PC-9 (cell line): Measurements from ENCODE around the gene PLEKHA5. TPM values are rescaled to one million over a fixed set of nuclear protein-coding genes. Genes with fewer than 3 reads are reported as not detected.

ENCODE experiments used
- BruUV-seq: library from RNA; stranded (reverse); fragments of 400-500 nt; replicated peaks from 2 replicates; lab custom pipeline; 2021; lab: Mats Ljungman, UMichigan
- CTCF ChIA-PET: fragments of 300-600 bp; sonication (Branson Sonifier 250); formaldehyde crosslinking; loops from one replicate; lab custom pipeline; 2022; ENCODE audit warnings: antibody characterized with exemption; lab: Charles Lee
- POLR2A ChIA-PET: fragments of 300-600 bp; sonication (Branson Sonifier 250); formaldehyde crosslinking; loops from one replicate; lab custom pipeline; 2022; ENCODE audit warnings: antibody characterized with exemption; ENCODE audit not compliant: unreplicated experiment; lab: Charles Lee
- DNase-seq, 2 experiments: peaks; one replicate each; pipeline versions ENCODE4 v3.0.0 to v3.0.0-alpha.2; 2015 to 2022; ENCODE audit warnings: mixed read lengths in 1 of 2
- H2AFZ ChIP-seq: fragments of 200-600 bp; sonication (generic); 2 replicates; pipeline ENCODE4 v1.8.1; 2017; ENCODE audit warnings: antibody characterized with exemption
- H3F3A ChIP-seq: fragments of 200-600 bp; sonication (generic); 2 replicates; pipeline ENCODE4 v1.8.1; 2017; ENCODE audit warnings: antibody characterized with exemption, mild to moderate bottlenecking, low read depth; ENCODE audit not compliant: insufficient read depth
- H3K27ac ChIP-seq: fragments of 200-600 bp; sonication (generic); 2 replicates; pipeline ENCODE4 v1.6.1; 2016; ENCODE audit warnings: mixed run types
- H3K27me3 ChIP-seq: fragments of 200-600 bp; sonication (generic); 2 replicates; pipeline ENCODE4 v1.6.1; 2016; ENCODE audit warnings: low read depth, mixed run types; ENCODE audit not compliant: insufficient read depth
- H3K36me3 ChIP-seq: fragments of 200-600 bp; sonication (generic); 2 replicates; pipeline ENCODE4 v1.6.1; 2016; ENCODE audit warnings: low read depth, mixed run types
- H3K4me1 ChIP-seq: fragments of 200-600 bp; sonication (generic); replicated peaks from 2 replicates; pipeline ENCODE4 v1.6.1; 2016; ENCODE audit warnings: mixed run types; ENCODE audit not compliant: insufficient read depth
- H3K4me2 ChIP-seq: fragments of 200-600 bp; sonication (generic); 2 replicates; pipeline ENCODE4 v1.6.1; 2017; ENCODE audit warnings: mixed run types
- H3K4me3 ChIP-seq: fragments of 200-600 bp; sonication (generic); 2 replicates; pipeline ENCODE4 v1.6.1; 2016; ENCODE audit warnings: mixed run types
- H3K79me2 ChIP-seq: fragments of 200-600 bp; sonication (generic); 2 replicates; pipeline ENCODE4 v1.6.1; 2017; ENCODE audit warnings: low read depth, mixed run types
- H3K9me2 ChIP-seq: fragments of 200-600 bp; sonication (generic); 2 replicates; pipeline ENCODE4 v1.8.1; 2017; ENCODE audit warnings: mild to moderate bottlenecking; ENCODE audit not compliant: insufficient read depth
- H3K9me3 ChIP-seq: fragments of 200-600 bp; sonication (generic); 2 replicates; pipeline ENCODE4 v1.8.1; 2016; ENCODE audit warnings: low read depth; ENCODE audit not compliant: insufficient read depth
- H4K20me1 ChIP-seq: fragments of 200-600 bp; sonication (generic); 2 replicates; pipeline ENCODE4 v1.8.1; 2017; ENCODE audit not compliant: insufficient read depth
- EZH2 ChIP-seq: fragments of 200-600 bp; sonication (generic); IDR thresholded peaks from 2 replicates; pipeline ENCODE4 v1.8.0; 2017; ENCODE audit warnings: antibody characterized with exemption, low read depth
- intact Hi-C: fragments of 100-400 bp; cut with micrococcal nuclease; formaldehyde crosslinking; loops from one replicate; pipeline ENCODE4 v1.10.0; 2022; ENCODE audit not compliant: unreplicated experiment
- total RNA-seq: library from RNA; stranded (reverse); gene quantifications from 2 replicates; pipeline ENCODE4 v1.2.3, GENCODE V29; 2021
- TF ChIP-seq, protein P1 (sequence below): fragments of 200-600 bp; sonication (generic); conservative IDR thresholded peaks from 2 replicates; pipeline ENCODE4 v1.6.1; 2017; ENCODE audit warnings: mixed run types, antibody characterized with exemption, mild to moderate bottlenecking, moderate library complexity

The PLEKHA5 gene
- total RNA-seq, 1 experiment from 2014 or later = 54.1 TPM

DNA sequence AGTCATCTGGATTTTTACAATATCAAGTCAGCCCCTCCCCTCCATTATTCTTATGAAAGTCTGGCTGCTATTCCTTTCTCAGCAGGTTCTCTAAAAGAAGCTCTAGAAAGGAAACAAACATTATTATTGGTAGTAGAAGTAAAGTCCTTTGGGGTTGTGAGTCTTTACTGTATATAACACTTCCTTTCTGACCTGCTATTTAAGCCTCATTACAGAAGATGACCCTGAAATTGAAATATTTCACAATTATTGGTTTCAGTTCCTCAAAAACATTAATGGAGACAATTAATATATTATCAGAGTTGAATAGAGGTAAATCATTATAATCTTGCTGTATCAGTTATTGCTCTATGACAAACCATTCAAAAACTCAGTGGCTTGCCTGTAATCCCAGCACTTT, 19.3 kb downstream of the PLEKHA5 start:
- Histone ChIP-seq H3K27me3 (no peaks in the 10 kb centered on the region), H3K79me2 (0 out of 2 replicates have a peak, but pooled peaks cover 3% of the 10 kb centered on the region), H3K4me3 (no peak overlapping the region), H4K20me1 (0 out of 2 replicates have a peak, but pooled peaks cover 4% of the 10 kb centered on the region), H3K36me3 (0 out of 2 replicates have a peak, but pooled peaks cover 6% of the 10 kb centered on the region), H2AFZ (no peak overlapping the region), H3K4me2 (no peak overlapping the region), H3F3A (no peaks in the 10 kb centered on the region; the same call in 1 of the 2 replicates), H3K9me2 (no peaks in the 10 kb centered on the region), H3K4me1 (no peaks in the 10 kb centered on the region), H3K27ac (no peak overlapping the region), H3K9me3 (no peaks in the 10 kb centered on the region)
- POLR2A ChIA-PET = no interaction called here
- DNase-seq = no peak
- CTCF ChIA-PET = no interaction called here
- BruUV-seq = no TSS peak
- intact Hi-C loops = no loop called here
- no peak for TF ChIP-seq EZH2
- TF ChIP-seq, protein P1, sequence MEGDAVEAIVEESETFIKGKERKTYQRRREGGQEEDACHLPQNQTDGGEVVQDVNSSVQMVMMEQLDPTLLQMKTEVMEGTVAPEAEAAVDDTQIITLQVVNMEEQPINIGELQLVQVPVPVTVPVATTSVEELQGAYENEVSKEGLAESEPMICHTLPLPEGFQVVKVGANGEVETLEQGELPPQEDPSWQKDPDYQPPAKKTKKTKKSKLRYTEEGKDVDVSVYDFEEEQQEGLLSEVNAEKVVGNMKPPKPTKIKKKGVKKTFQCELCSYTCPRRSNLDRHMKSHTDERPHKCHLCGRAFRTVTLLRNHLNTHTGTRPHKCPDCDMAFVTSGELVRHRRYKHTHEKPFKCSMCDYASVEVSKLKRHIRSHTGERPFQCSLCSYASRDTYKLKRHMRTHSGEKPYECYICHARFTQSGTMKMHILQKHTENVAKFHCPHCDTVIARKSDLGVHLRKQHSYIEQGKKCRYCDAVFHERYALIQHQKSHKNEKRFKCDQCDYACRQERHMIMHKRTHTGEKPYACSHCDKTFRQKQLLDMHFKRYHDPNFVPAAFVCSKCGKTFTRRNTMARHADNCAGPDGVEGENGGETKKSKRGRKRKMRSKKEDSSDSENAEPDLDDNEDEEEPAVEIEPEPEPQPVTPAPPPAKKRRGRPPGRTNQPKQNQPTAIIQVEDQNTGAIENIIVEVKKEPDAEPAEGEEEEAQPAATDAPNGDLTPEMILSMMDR = no peak

DNA sequence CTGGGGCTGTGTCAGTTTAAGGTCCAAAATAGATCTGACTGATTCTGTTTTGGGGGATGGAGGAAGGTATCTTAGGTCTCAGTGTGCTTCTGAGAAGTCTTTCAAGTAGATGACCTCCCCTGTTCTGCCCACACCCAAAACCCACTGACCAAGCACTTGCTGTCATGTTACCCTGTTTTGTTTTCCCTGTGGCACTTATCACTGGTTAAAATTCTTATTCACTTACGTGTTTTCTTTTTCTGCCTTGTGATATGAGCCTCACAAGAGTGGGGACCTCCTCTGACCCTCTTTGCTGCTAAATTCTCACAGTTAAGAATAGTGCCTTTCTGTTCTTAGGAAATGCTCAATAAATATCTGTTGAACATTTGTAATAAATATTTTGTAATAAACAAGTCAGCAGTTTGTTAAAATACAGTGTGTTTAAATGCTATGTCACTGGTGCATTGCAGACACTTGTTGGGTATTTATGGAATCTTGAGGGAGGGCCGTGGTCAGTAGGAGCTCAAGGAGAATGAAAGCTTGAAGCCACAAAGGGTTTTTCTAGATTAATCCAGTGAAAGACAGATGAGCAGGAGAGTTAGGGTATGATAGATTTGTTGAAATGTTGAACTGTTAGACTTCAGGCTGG, 20.9 kb downstream of the PLEKHA5 start:
- Histone ChIP-seq H3K36me3 (no peaks in the 10 kb centered on the region), H4K20me1 (0 out of 2 replicates have a peak, but pooled peaks cover 3% of the 10 kb centered on the region), H2AFZ (no peak overlapping the region), H3K9me3 (no peaks in the 10 kb centered on the region), H3K4me3 (no peak overlapping the region), H3K4me2 (no peak overlapping the region), H3K4me1 (no peaks in the 10 kb centered on the region), H3K9me2 (no peaks in the 10 kb centered on the region), H3F3A (no peaks in the 10 kb centered on the region; the same call in 1 of the 2 replicates), H3K27ac (no peak overlapping the region), H3K79me2 (0 out of 2 replicates have a peak, but pooled peaks cover 4% of the 10 kb centered on the region), H3K27me3 (no peaks in the 10 kb centered on the region)
- POLR2A ChIA-PET = no interaction called here
- no peak for TF ChIP-seq EZH2
- TF ChIP-seq, protein P1 = no peak
- CTCF ChIA-PET = no interaction called here
- DNase-seq = no peak
- intact Hi-C loops = no loop called here
- BruUV-seq = no TSS peak

GRCh38 chr12:19151298-19151697, 21.8 kb downstream of the PLEKHA5 start:
- Histone ChIP-seq H3K27ac (no peak overlapping the region), H3K9me2 (no peaks in the 10 kb centered on the region), H3K4me2 (no peak overlapping the region), H4K20me1 (no peaks in the 10 kb centered on the region), H3K79me2 (0 out of 2 replicates have a peak, but pooled peaks cover 4% of the 10 kb centered on the region), H3K4me1 (no peaks in the 10 kb centered on the region), H3F3A (no peaks in the 10 kb centered on the region; the same call in 1 of the 2 replicates), H3K36me3 (no peaks in the 10 kb centered on the region), H2AFZ (no peak overlapping the region), H3K9me3 (no peaks in the 10 kb centered on the region), H3K4me3 (no peak overlapping the region), H3K27me3 (no peaks in the 10 kb centered on the region)
- no peak for DNase-seq
- intact Hi-C loops = no loop called here
- BruUV-seq = no TSS peak
- ChIA-PET POLR2A (no interaction called here), CTCF (no interaction called here)
- TF ChIP-seq, protein P1 = no peak
- TF ChIP-seq EZH2 = no peak
